Endodermal cell (in vitro differentiated cells): Measurements from ENCODE around the gene PACS1. TPM values are rescaled to one million over a fixed set of nuclear protein-coding genes. Genes with fewer than 3 reads are reported as not detected.
A peak's percentile ranks its signal among the peaks of the same experiment; 100 is the strongest.

Experiments
- DNase-seq: peaks from one replicate; pipeline ENCODE4 v3.0.0-alpha.2; 2017
- H3K27ac ChIP-seq: 2 replicates; pipeline ENCODE4 v1.5.1; 2013; ENCODE audit warnings: mild to moderate bottlenecking, low read depth, low read length, moderate library complexity
- H3K27me3 ChIP-seq: 2 replicates; pipeline ENCODE4 v1.6.1; 2013; ENCODE audit warnings: mild to moderate bottlenecking, low read length, moderate library complexity; ENCODE audit not compliant: insufficient read depth, control insufficient read depth, poor library complexity, severe bottlenecking
- H3K36me3 ChIP-seq: 2 replicates; pipeline ENCODE4 v1.7.0; 2013; ENCODE audit warnings: mild to moderate bottlenecking, low read length, moderate library complexity; ENCODE audit not compliant: control insufficient read depth, insufficient read depth
- H3K4me1 ChIP-seq: one replicate; pipeline ENCODE4 v1.7.0; 2013; ENCODE audit warnings: low read length; ENCODE audit not compliant: control insufficient read depth, insufficient read depth
- H3K4me3 ChIP-seq: 2 replicates; pipeline ENCODE4 v1.5.1; 2013; ENCODE audit warnings: mild to moderate bottlenecking, low read length, moderate library complexity
- H3K9ac ChIP-seq: 2 replicates; pipeline ENCODE4 v1.6.1; 2013; ENCODE audit warnings: mild to moderate bottlenecking, low read length, moderate library complexity; ENCODE audit not compliant: poor library complexity, severe bottlenecking; ENCODE audit errors: extremely low read depth
- H3K9me3 ChIP-seq: 2 replicates; pipeline ENCODE4 v1.6.1; 2013; ENCODE audit warnings: mild to moderate bottlenecking, low read length, moderate library complexity; ENCODE audit not compliant: control insufficient read depth
- H3K27ac Mint-ChIP-seq: 2 replicates; pipeline ENCODE4 v1.8.0; 2020; ENCODE audit warnings: mixed read lengths
- H3K27me3 Mint-ChIP-seq: 2 replicates; pipeline ENCODE4 v1.8.0; 2021; ENCODE audit warnings: mild to moderate bottlenecking, mixed read lengths; ENCODE audit not compliant: insufficient read depth
- H3K36me3 Mint-ChIP-seq: 2 replicates; pipeline ENCODE4 v1.8.0; 2020; ENCODE audit warnings: low read depth, mixed read lengths
- H3K4me1 Mint-ChIP-seq: 2 replicates; pipeline ENCODE4 v1.8.0; 2020; ENCODE audit warnings: mixed read lengths
- H3K4me3 Mint-ChIP-seq: 2 replicates; pipeline ENCODE4 v1.8.0; 2020; ENCODE audit warnings: mild to moderate bottlenecking, moderate library complexity, mixed read lengths
- H3K9me3 Mint-ChIP-seq: 2 replicates; pipeline ENCODE4 v1.8.0; 2020; ENCODE audit warnings: mild to moderate bottlenecking, mixed read lengths
- CTCF ChIP-seq: fragments of 200-600 bp; sonication (generic); conservative IDR thresholded peaks from 2 replicates; pipeline ENCODE4 v1.5.0; 2021; ENCODE audit warnings: antibody characterized with exemption, mild to moderate bottlenecking
- WGBS, 2 experiments: methylation state at CpG; one replicate each; pipeline versions ENCODE4 v1.1.5 to v1.1.7; 2013; ENCODE audit warnings: missing lambda C conversion rate in 2 of 2, mixed read lengths in 1 of 2; ENCODE audit not compliant: insufficient coverage in 1 of 2, insufficient read length in 1 of 2; 5-methylcytosine and 5-hydroxymethylcytosine counted together
- total RNA-seq, 2 donors: library from RNA; stranded (reverse); fragmentation: NEBNext Ultra II Directional in 1 of 2; extraction: Animal tissue kit (Norgen Biotek cat#: 25700) in 1 of 2; gene quantifications; 2 replicates in 1 of 2; 3 replicates in 1 of 2; pipeline ENCODE4 v1.2.1, GENCODE V29; 2021

The PACS1 gene
- total RNA-seq, 2 donors from 2014 or later = 67.0 to 67.1 TPM

- H3K36me3 Mint-ChIP-seq = no peaks in the 10 kb centered on the region
- H3K4me1 Mint-ChIP-seq = peaks cover 35% of the 10 kb centered on the region
- no peak overlapping the region for H3K27ac Mint-ChIP-seq
- H3K27me3 ChIP-seq = no peaks in the 10 kb centered on the region
- H3K9me3 Mint-ChIP-seq = no peaks in the 10 kb centered on the region
- TF ChIP-seq CTCF = no peak
- no peaks in the 10 kb centered on the region for H3K27me3 Mint-ChIP-seq
- peaks cover 6% of the 10 kb centered on the region for H3K4me1 ChIP-seq
- no peak for DNase-seq
- H3K4me3 ChIP-seq = no peak overlapping the region
- H3K36me3 ChIP-seq = no peaks in the 10 kb centered on the region
- H3K27ac ChIP-seq = no peak overlapping the region
- H3K4me3 Mint-ChIP-seq = no peak overlapping the region
- H3K9me3 ChIP-seq = no peaks in the 10 kb centered on the region
- 86 to 96% methylated on average over 1 to 3 of the region's 3 CpGs for WGBS, 2 experiments
- no peak overlapping the region for H3K9ac ChIP-seq
Measured at GRCh38 chr11:66124564-66124963, 54.5 kb downstream of the PACS1 start.

- 83 to 91% methylated on average over 2 to 3 of the region's 3 CpGs for WGBS, 2 experiments
- Histone ChIP-seq H3K36me3 (no peaks in the 10 kb centered on the region), H3K4me3 (peak overlapping the region; percentile 2), H3K9me3 (no peaks in the 10 kb centered on the region), H3K4me1 (peaks cover 6% of the 10 kb centered on the region), H3K27ac (no peak overlapping the region), H3K27me3 (no peaks in the 10 kb centered on the region), H3K9ac (no peak overlapping the region)
- Mint-ChIP-seq H3K9me3 (no peaks in the 10 kb centered on the region), H3K4me1 (peaks cover 37% of the 10 kb centered on the region), H3K4me3 (no peak overlapping the region), H3K27ac (peak overlapping the region; percentile 60), H3K27me3 (no peaks in the 10 kb centered on the region), H3K36me3 (no peaks in the 10 kb centered on the region)
- DNase-seq = no peak
- no peak for TF ChIP-seq CTCF
Measured at GRCh38 chr11:66126064-66126463, 56.0 kb downstream of the PACS1 start.

DNA sequence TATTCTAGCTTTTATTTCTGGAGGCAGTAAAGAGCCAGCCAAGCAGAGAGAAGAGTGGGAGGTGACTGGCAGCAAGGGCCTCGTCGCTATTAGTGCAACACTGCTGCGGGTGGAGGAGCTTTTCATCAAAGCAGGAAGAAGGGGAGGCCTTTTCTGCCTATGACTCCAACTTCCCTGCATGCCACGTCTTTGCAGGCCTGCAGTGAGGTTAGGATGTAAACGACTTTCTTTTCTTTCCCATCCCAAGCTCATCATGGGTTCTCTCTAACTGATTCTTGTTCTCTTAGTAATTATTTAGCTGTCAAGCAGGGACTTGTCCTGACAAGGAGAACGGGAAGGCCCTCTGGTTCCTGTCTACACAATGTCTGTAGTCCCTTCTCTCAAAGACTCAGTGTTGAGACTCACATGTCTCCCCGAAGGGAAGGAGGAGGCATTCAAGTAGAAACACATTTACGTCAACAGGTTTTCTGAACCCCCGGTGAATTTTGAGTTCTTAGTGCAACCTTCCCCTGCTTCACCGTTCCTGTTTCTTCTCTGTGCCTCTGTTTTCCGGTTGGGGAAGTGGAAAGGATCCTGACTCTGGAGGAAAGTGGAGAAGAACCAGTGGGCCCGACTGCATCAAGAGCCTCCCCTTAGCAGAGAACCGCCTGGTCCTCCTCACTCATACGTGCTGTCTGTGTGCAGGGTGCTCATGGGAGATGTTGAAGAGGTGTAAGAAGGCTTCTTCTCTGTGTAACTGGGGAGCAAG lies 56.9 kb downstream of the PACS1 start:
- H3K4me3 Mint-ChIP-seq = no peak overlapping the region

More for the DNA sequence above, 56.9 kb downstream of the PACS1 start:
- peak; percentile 64 for DNase-seq
- WGBS, 2 experiments = 62 to 67% methylated on average over 13 to 14 of the region's 14 CpGs
- TF ChIP-seq CTCF = no peak
- peak overlapping the region; percentile 58 for H3K27ac ChIP-seq
- H3K36me3 ChIP-seq = no peaks in the 10 kb centered on the region
- H3K4me3 ChIP-seq = no peak overlapping the region
- H3K4me1 Mint-ChIP-seq = peaks cover 35% of the 10 kb centered on the region
- no peaks in the 10 kb centered on the region for H3K27me3 ChIP-seq
- H3K4me1 ChIP-seq = peaks cover 6% of the 10 kb centered on the region
- no peaks in the 10 kb centered on the region for H3K9me3 ChIP-seq
- H3K9me3 Mint-ChIP-seq = no peaks in the 10 kb centered on the region
- no peaks in the 10 kb centered on the region for H3K27me3 Mint-ChIP-seq
- peak overlapping the region; percentile 69 for H3K27ac Mint-ChIP-seq
- no peaks in the 10 kb centered on the region for H3K36me3 Mint-ChIP-seq
- H3K9ac ChIP-seq = no peak overlapping the region
